Loucy (cell line): Measurements from ENCODE around the gene CLDN24.

Experiments used
- CTCF ChIP-seq: fragments of 200-600 bp; sonication (generic); conservative IDR thresholded peaks from 2 replicates; pipeline ENCODE4 v1.5.1; 2014; ENCODE audit warnings: mild to moderate bottlenecking, antibody characterized with exemption, low read length
- EZH2phosphoT487 ChIP-seq: fragments of 200-600 bp; IDR thresholded peaks from 2 replicates; pipeline ENCODE4 v1.6.1; 2018; ENCODE audit warnings: antibody characterized with exemption, mild to moderate bottlenecking, moderate library complexity, borderline replicate concordance

GRCh38 chr4:183333983-183334382 lies 11.8 kb upstream of the CLDN24 start:
- TF ChIP-seq CTCF (no peak), EZH2phosphoT487 (no peak)
